MM.1S (cell line): ENCODE data around the gene FKBP1A.

Experiments used
- CTCF ChIP-seq: fragments of 300-600 bp; sonication (generic); IDR thresholded peaks from 2 replicates; pipeline ENCODE4 v1.5.1; 2016; ENCODE audit warnings: antibody characterized with exemption, low read length, mixed read lengths
- EZH2 ChIP-seq: fragments of 300-600 bp; sonication (generic); optimal IDR thresholded peaks from 2 replicates; pipeline ENCODE3; 2017; ENCODE audit warnings: low read depth, mild to moderate bottlenecking, antibody characterized with exemption, low read length, mixed read lengths

DNA sequence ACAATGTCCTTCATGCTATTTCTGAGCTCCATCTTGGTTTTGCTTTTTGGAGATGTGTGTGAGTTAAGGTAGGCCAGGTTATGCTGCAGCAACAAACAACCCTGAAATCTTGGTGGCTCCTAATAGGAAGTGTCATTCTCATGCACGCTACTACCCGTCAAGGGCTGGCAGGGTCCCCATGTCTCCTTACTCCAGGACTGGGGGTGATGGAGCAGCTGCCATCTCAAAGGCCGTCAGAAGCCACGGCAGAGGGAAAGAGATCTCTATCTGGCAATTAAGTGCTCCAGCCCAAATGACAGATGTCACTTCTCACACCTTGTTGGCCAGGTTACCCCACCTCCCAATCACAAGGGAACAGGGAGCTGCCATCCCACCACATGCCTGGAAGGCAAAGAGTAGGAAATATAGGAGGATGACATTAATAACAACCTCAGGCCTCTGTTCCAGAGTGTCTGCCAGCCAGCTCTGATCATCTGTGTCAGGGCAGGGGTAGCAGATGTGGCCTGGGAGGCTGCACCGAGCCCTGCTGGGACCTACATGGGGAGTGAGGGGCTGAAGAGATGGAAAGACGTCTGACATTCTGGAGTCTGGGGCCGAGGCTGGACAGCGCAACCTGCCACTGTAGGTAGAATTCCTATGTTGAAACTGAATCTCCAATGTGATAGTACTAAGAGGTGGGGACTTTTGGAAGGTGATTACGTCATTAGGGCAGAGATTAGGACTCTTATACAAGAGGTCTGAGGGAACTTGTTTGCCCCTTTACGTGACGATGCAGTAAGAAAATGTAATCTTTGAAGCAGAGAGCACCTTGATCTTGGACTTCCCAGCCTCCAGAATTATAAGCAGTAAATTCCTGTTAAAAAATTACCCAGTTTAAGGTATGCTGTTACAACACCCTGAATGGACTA lies 59.1 kb downstream of the FKBP1A start:
- TF ChIP-seq CTCF: no peak
- no peak for TF ChIP-seq EZH2
